GM20000 (cell line): Measurements from ENCODE around the gene HTT.

Experiments
- DNase-seq: peaks from one replicate; pipeline ENCODE4 v3.0.0; 2012; ENCODE audit warnings: low spot score
- CTCF ChIP-seq: IDR thresholded peaks from 2 replicates; pipeline ENCODE4 v1.5.1; 2012; ENCODE audit warnings: mild to moderate bottlenecking, control low read depth; ENCODE audit errors: extremely low read depth, missing control alignments

Gene HTT

GRCh38 chr4:3263053-3263875 lies 188.8 kb downstream of the HTT start:
- DNase-seq, result no peak
- no peak for TF ChIP-seq CTCF

GRCh38 chr4:3263876-3264193 lies 189.4 kb downstream of the HTT start:
- TF ChIP-seq CTCF, result no peak
- no peak for DNase-seq

- no peak for DNase-seq
- TF ChIP-seq CTCF, result no peak
These were observed 191.6 kb downstream of the HTT start for GRCh38 chr4:3266076-3266475.

GRCh38 chr4:3267576-3268394 lies 193.3 kb downstream of the HTT start:
- TF ChIP-seq CTCF, result no peak
- no peak for DNase-seq

GRCh38 chr4:3268395-3269104 lies 194.1 kb downstream of the HTT start:
- TF ChIP-seq CTCF, result no peak
- DNase-seq, result no peak

GRCh38 chr4:3269105-3269927 lies 194.8 kb downstream of the HTT start:
- no peak for TF ChIP-seq CTCF

More at GRCh38 chr4:3269105-3269927, 194.8 kb downstream of the HTT start:
- no peak for DNase-seq
